Prostate gland (tissue), 2 donors: ENCODE results near the gene ANKRD13D.

Experiments
- CTCF ChIP-seq, 4 experiments: fragments of 200-600 bp in 2 of 4; fragments of 450-650 bp in 2 of 4; sonication (generic) in 2 of 4; IDR thresholded peaks; 1 replicate in 3 of 4; 2 replicates in 1 of 4; pipeline ENCODE4 v1.5.1; 2016 to 2019; ENCODE audit warnings: antibody characterized with exemption in 4 of 4, mild to moderate bottlenecking in 2 of 4, moderate library complexity in 2 of 4
- POLR2A ChIP-seq: fragments of 450-650 bp; IDR thresholded peaks from one replicate; pipeline ENCODE4 v1.6.1; 2016; ENCODE audit warnings: antibody characterized with exemption, mild to moderate bottlenecking

DNA sequence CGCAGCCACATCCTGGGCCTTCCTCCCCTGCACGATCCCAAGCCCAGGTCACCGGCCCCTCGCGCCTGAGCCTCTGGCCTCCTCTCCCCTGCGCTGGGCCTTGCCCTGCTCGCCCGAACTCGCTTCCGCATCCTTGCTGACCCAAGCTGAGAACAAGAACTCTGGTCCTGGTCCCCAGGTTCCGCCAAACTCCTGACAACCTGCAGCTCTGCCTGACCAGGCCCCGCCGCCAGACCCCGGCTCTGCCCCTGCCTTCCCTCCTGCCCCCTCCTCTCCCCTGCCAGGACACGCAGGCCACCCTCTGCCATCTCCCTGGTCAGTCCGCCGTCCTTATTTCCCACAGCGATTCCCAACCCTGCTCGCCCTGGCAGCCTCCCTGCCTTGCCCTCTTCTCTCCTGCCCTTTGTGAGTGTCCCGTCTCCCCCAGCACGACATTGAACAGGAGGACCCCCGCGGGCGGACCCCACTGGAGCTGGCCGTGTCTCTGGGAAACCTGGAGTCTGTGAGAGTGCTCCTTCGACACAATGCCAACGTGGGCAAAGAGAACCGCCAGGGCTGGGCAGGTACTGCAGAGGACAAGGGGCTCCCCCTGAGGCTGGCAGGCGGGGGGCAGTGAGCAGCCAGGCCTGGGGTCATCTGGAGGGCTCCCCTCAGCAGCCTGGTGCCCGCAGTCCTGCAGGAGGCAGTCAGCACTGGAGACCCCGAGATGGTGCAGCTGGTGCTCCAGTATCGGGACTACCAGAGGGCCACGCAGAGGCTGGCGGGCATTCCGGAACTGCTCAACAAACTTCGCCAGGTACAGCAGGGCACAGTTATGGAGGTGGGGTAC is 762 bp downstream of the ANKRD13D start:
- TF ChIP-seq CTCF (IDR thresholded peaks at IDR 0.05) (no peak), POLR2A (no peak)
